Calu3 (cell line): ENCODE results near the gene EGFLAM. TPM values are rescaled to one million over a fixed set of nuclear protein-coding genes. Genes with fewer than 3 reads are reported as not detected.

Experiments
- BruUV-seq: library from RNA; stranded (reverse); fragments of 400-500 nt; replicated peaks from 2 replicates; lab custom pipeline; 2021; lab: Mats Ljungman, UMichigan
- CTCF ChIA-PET: fragments of 300-600 bp; sonication (Branson Sonifier 250); formaldehyde crosslinking; loops from one replicate; lab custom pipeline; 2022; ENCODE audit warnings: antibody characterized with exemption; lab: Charles Lee
- DNase-seq: peaks from one replicate; pipeline ENCODE4 v3.0.0; 2022
- H3K27ac Mint-ChIP-seq: one replicate; pipeline ENCODE4 v1.8.0; 2022; ENCODE audit warnings: mixed read lengths; ENCODE audit not compliant: unreplicated experiment
- H3K27me3 Mint-ChIP-seq: one replicate; pipeline ENCODE4 v1.8.0; 2022; ENCODE audit warnings: mixed read lengths; ENCODE audit not compliant: unreplicated experiment
- H3K36me3 Mint-ChIP-seq: one replicate; pipeline ENCODE4 v1.8.0; 2022; ENCODE audit warnings: mild to moderate bottlenecking, moderate library complexity, mixed read lengths; ENCODE audit not compliant: insufficient read depth, unreplicated experiment
- H3K4me1 Mint-ChIP-seq: one replicate; pipeline ENCODE4 v1.8.0; 2022; ENCODE audit warnings: mild to moderate bottlenecking, low read depth, mixed read lengths; ENCODE audit not compliant: unreplicated experiment
- H3K4me3 Mint-ChIP-seq: one replicate; pipeline ENCODE4 v1.8.0; 2022; ENCODE audit warnings: mild to moderate bottlenecking, low read depth, moderate library complexity, mixed read lengths; ENCODE audit not compliant: unreplicated experiment
- H3K9me3 Mint-ChIP-seq: one replicate; pipeline ENCODE4 v1.8.0; 2022; ENCODE audit warnings: low read depth, mixed read lengths; ENCODE audit not compliant: unreplicated experiment
- CTCF ChIP-seq: fragments of 200-600 bp; IDR thresholded peaks from one replicate; pipeline ENCODE4 v1.8.0; 2022; ENCODE audit warnings: antibody characterized with exemption; ENCODE audit not compliant: unreplicated experiment
- intact Hi-C: fragments of 100-400 bp; cut with micrococcal nuclease; formaldehyde crosslinking; loops from one replicate; pipeline ENCODE4 v1.10.0; 2022; ENCODE audit not compliant: unreplicated experiment
- total RNA-seq: library from RNA; stranded (reverse); gene quantifications from 2 replicates; pipeline ENCODE4 v1.2.3, GENCODE V29; 2022

The EGFLAM gene
- total RNA-seq, 1 experiment from 2014 or later = not detected

- CTCF ChIA-PET = interaction anchor here (0.8 to 1.4 kb wide), 2 partner anchors 45 to 345 kb away, joined by 3 to 5 read pairs; no protein-coding TSS in a partner anchor
- Mint-ChIP-seq H3K4me1 (no peaks in the 10 kb centered on the region), H3K9me3 (no peaks in the 10 kb centered on the region), H3K4me3 (no peak overlapping the region), H3K36me3 (no peaks in the 10 kb centered on the region), H3K27me3 (peaks cover 10% of the 10 kb centered on the region), H3K27ac (no peak overlapping the region)
- no peak for TF ChIP-seq CTCF
- no peak for DNase-seq
- no TSS peak for BruUV-seq
- intact Hi-C loops = no loop called here
These were observed 206.7 kb downstream of the EGFLAM start for GRCh38 chr5:38465061-38465460.

GRCh38 chr5:38465702-38466423 is 207.5 kb downstream of the EGFLAM start:
- Mint-ChIP-seq H3K9me3 (no peaks in the 10 kb centered on the region), H3K27me3 (peaks cover 2% of the 10 kb centered on the region), H3K36me3 (no peaks in the 10 kb centered on the region), H3K4me3 (no peak overlapping the region), H3K4me1 (no peaks in the 10 kb centered on the region), H3K27ac (no peak overlapping the region)
- TF ChIP-seq CTCF = no peak
- BruUV-seq = no TSS peak
- intact Hi-C loops = no loop called here
- CTCF ChIA-PET = no interaction called here
- DNase-seq = no peak

- BruUV-seq = no TSS peak
- DNase-seq = no peak
- H3K27ac Mint-ChIP-seq = no peak overlapping the region
- H3K9me3 Mint-ChIP-seq = no peaks in the 10 kb centered on the region
- TF ChIP-seq CTCF = no peak
- no peaks in the 10 kb centered on the region for H3K4me1 Mint-ChIP-seq
- H3K36me3 Mint-ChIP-seq = no peaks in the 10 kb centered on the region
- CTCF ChIA-PET = no interaction called here
- H3K4me3 Mint-ChIP-seq = no peak overlapping the region
- intact Hi-C loops = no loop called here
- no peaks in the 10 kb centered on the region for H3K27me3 Mint-ChIP-seq
These were observed 208.2 kb downstream of the EGFLAM start for GRCh38 chr5:38466424-38467189.

GRCh38 chr5:38467353-38468040 is 209.1 kb downstream of the EGFLAM start:
- H3K4me3 Mint-ChIP-seq = no peak overlapping the region
- H3K27me3 Mint-ChIP-seq = no peaks in the 10 kb centered on the region
- no peak for DNase-seq
- no peak for TF ChIP-seq CTCF
- intact Hi-C loops = no loop called here
- CTCF ChIA-PET = interaction anchor here (0.6 kb wide), 1 partner anchor 244 kb away, joined by 4 read pairs; no protein-coding TSS in a partner anchor
- H3K9me3 Mint-ChIP-seq = no peaks in the 10 kb centered on the region
- no peaks in the 10 kb centered on the region for H3K36me3 Mint-ChIP-seq
- H3K4me1 Mint-ChIP-seq = no peaks in the 10 kb centered on the region
- no TSS peak for BruUV-seq
- H3K27ac Mint-ChIP-seq = no peak overlapping the region
